ENCODE results near the gene OLFML2B.
"Not testable (repeated sequence)": the region's sequence is repeated elsewhere in the genome, so short reads cannot be mapped to it uniquely, and the experiment has no call there.

The OLFML2B gene

GRCh38 chr1:162023547-162024501, at the start of gene OLFML2B:
Gene OLFML2B, minus strand, starts transcription at chr1:162023869. Its CDS starts 439 bp downstream, at chr1:162023430.
- DNase-seq: peak; percentile 57

DNA sequence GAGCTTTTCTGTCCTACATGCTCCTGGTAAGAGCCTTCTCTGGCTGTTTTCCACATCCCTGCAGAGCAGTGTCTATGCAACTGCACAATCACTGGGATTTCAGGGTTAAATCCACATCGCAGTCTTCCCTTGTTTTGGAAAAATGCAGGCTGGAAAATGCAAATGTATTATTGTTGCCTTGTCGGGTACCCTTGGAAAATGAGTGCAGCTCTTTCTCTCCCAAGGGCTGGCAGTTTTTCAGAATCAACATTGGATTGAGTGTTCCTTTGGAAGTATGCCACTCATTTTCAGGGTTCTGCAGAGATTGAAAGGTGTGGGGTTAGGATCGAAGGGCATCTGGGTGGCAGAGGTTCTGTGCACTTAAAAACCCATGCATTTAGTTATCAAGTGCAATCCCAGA, 49.1 kb upstream of the OLFML2B start:
- DNase-seq: no peak

DNA sequence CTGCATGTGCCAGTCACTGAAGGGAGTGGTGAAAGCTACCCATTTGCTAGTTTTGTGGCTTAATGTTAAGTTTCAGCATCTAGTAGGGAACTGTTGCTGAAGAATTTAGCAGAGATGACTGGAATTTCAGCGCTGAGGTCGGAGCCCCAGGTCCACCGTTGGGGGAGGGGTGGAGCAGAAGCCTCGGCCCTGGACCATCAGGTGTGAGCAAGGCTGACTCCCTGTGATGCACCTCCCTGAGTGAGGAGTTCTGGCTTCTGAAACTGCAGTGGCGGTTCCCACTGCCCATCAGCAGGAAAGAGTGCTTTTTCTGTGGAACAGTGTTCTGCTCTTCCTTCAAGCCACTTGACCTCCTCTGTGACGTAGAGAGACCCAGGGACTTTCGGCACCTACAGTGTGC, 47.2 kb upstream of the OLFML2B start:
- no peak for DNase-seq

DNA sequence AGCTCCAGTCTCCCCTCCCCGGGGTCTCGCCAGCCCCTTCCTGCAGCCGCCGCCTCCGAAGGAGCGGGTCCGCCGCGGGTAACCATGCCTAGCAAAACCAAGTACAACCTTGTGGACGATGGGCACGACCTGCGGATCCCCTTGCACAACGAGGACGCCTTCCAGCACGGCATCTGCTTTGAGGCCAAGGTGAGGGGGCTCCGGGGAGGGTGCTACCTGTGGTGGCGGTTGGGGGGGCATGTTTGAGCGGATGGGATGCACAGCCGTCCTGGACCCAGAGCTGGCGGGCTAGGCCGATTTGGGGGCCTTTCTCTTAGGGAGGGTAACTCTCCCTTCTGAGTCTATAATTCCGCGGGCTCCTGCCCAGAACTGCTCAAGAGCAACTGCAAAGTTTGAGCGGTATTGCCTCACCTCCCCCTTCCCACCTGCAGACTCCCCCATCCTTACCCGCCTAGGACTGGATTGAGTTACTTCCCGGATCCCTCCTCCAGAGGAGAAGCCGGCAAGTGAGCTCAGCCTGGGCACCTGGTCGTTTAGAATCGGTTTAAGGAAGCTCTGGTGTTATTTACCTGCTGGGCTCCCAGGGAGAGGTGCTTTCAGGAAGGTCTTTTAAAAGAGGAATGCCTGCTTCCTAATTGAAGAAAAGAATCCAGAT, 46.6 kb upstream of the OLFML2B start:
- peak; percentile 24 for DNase-seq

- DNase-seq: peak; percentile 86
Measured at GRCh38 chr1:162069334-162070093, 45.8 kb upstream of the OLFML2B start, which contains the start of gene NOS1AP. Gene NOS1AP, plus strand, starts transcription at chr1:162069691. Its CDS starts 487 bp downstream, at chr1:162070178.

GRCh38 chr1:162068301-162068700, 44.6 kb upstream of the OLFML2B start:
- DNase-seq: no peak

- DNase-seq: no peak
Measured at GRCh38 chr1:162067466-162067865, 43.8 kb upstream of the OLFML2B start.

DNA sequence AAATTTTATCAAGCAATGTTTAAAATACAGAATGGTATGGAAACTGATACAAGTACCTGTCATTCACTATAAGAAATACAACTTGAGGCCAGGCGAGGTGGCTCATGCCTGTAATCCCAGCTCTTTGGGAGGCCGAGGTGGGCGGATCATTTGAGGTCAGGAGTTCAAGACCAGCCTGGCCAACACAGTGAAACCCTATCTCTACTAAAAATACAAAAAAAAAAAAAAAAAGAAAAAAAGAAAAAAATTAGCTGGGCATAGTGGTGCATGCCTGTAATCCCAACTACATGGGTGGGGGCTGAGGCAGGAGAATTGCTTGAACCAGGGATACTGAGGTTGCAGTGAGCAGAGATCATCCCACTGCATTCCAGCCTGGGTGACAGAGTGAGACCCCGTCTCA, 43.2 kb upstream of the OLFML2B start:
- not testable (repeated sequence) for DNase-seq

DNA sequence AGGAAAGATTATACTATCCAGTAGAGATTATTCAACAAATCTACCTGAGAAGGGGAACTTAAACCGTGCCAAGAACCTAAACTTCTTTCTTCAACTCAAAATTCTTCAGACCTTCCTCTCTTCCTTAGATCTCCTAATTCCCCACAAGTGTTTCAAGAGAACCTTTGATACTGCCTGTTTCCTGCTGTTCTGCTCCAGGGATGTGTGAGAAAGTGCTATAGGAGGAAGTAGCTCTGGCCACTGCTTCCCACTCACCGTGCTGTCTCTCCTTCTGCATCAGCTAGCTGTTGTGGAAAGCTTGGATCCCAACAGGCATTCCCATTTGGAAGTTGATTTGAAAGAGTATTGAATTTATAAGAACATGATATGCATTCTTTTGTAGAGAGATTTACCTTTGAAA, 41.3 kb upstream of the OLFML2B start:
- DNase-seq: no peak

GRCh38 chr1:162062542-162063015, 38.9 kb upstream of the OLFML2B start:
- DNase-seq: no peak

GRCh38 chr1:162060314-162060713, 36.6 kb upstream of the OLFML2B start:
- no peak for DNase-seq

DNA sequence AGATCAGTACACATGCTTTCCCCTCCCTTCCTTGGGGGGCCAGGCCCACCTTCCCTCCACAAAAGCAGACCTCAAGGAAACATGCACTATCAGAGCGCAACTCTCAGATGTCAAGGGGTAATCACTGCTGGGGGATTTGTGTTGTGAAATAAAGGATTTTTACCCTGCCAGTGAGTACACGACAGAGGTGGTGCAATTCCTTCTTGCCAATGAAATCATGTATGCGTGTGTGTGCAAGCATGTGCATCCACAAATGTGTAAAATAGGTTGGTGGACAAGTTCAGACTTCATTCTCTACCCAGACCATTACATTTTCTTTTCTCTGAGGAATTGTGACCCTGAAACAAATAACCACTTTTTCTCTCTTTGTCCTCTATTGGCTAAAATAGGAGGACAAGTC, 36.1 kb upstream of the OLFML2B start:
- no peak for DNase-seq

GRCh38 chr1:162056579-162056978, 32.9 kb upstream of the OLFML2B start:
- no peak for DNase-seq

- DNase-seq: peak; percentile 50
Measured at GRCh38 chr1:162056043-162056442, 32.4 kb upstream of the OLFML2B start.

DNA sequence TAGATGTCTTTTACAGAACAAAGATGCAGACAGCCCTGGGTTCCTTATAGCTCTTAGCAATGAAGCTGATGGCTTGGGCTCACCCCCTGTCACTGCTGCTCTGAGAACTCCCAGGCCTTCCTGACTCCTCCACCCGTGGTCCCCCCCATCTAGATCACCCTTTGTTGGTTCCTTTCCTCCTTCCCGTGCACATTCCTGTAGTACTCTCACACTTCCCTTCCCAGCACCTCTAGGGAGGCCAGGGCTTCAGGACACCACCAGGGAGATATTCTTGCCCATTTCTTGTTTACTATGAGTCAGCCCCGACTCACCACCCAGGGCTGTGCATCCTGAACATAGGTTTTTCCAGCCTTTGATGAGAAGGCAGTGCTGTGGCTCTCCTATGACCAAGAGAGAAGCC, 31.4 kb upstream of the OLFML2B start:
- no peak for DNase-seq

DNA sequence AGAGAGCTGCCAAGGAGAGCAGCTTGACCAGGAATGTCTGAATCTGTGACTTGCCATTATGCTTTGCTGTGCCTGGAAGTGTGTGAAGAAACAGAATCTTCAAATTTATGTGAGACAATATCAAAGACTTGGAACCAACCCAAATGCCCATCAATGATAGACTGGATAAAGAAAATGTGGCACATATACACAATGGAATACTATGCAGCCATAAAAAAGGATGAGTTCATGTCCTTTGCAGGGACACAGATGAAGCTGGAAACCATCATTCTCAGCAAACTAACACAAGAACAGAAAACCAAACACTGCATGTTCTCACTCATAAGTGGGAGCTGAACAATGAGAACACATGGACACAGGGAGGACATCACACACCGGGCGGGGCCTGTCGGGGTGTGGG, 30.3 kb upstream of the OLFML2B start:
- DNase-seq: not testable (repeated sequence)

GRCh38 chr1:162046921-162047320, 23.3 kb upstream of the OLFML2B start:
- DNase-seq: no peak

GRCh38 chr1:162042361-162042760, 18.7 kb upstream of the OLFML2B start:
- no peak for DNase-seq

DNA sequence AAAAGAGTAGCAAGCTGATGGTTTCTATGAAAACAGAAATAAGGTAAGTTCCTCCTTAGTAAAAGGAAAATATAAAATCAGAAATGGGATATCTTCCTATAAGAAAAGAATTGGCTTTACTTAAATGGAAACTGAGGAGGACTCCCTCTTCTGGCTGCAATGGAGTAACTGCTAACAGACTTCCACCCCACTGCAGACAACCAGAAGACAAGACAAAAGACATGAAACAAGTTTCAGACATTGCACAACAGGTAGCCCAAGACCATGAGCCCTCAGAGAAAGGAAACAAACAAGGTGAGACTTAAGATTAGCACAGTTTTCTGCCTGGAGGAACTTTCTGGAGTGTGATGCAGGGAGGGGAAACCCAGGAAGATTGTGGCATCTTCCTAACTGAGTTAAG, 17.0 kb upstream of the OLFML2B start:
- no peak for DNase-seq

- no peak for DNase-seq
Measured at GRCh38 chr1:162040001-162040400, 16.3 kb upstream of the OLFML2B start.

GRCh38 chr1:162038624-162039023, 15.0 kb upstream of the OLFML2B start:
- no peak for DNase-seq

DNA sequence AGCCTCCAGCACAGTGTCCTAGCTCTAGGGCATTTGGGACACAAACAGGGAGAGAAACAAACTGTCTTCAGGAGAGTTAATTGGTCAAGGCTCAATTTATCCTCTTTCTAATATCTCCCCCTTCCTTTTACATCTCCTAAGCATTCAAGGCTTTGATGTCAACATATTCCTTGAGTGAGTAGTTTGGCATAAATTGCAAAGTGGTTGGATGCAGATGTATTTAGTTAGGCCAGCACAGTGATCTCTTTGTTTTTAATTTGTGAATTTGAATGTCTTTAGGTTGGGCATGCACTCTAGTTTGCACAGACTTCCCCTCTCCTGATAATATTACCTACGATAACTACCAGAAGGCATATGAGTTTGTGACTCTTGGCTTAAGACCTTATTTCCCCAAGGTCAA, 12.5 kb upstream of the OLFML2B start:
- DNase-seq: no peak

DNA sequence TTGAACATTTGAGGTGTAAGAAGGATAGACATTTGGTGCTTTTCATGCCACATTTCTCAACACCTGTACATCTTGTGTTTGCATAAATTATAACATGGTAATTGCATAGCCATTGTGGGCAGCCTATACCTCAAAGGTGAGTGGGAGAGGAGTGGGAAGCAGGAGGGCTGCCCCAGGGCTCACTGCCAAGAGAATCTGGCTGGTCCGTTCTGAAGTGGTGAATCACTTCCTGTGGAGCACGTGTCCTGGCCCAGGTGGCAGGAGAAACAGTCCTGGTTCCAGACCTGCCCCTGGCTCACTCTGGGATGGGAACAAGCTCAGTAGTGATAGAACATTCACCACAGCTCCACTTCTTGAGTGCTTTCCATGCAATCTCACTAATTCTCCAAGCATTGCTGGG, 11.6 kb upstream of the OLFML2B start:
- DNase-seq: peak; percentile 17
